Measurements from ENCODE around the gene STARD3.

GRCh38 chr17:39694593-39694992 is 57.6 kb downstream of the STARD3 start:
- TF ChIP-seq CTCF (IDR thresholded peaks at IDR 0.05): no peak
- TF ChIP-seq POLR2A (IDR thresholded peaks at IDR 0.05): no peak
